ENCODE data around the gene VPS18.

Gene VPS18

DNA sequence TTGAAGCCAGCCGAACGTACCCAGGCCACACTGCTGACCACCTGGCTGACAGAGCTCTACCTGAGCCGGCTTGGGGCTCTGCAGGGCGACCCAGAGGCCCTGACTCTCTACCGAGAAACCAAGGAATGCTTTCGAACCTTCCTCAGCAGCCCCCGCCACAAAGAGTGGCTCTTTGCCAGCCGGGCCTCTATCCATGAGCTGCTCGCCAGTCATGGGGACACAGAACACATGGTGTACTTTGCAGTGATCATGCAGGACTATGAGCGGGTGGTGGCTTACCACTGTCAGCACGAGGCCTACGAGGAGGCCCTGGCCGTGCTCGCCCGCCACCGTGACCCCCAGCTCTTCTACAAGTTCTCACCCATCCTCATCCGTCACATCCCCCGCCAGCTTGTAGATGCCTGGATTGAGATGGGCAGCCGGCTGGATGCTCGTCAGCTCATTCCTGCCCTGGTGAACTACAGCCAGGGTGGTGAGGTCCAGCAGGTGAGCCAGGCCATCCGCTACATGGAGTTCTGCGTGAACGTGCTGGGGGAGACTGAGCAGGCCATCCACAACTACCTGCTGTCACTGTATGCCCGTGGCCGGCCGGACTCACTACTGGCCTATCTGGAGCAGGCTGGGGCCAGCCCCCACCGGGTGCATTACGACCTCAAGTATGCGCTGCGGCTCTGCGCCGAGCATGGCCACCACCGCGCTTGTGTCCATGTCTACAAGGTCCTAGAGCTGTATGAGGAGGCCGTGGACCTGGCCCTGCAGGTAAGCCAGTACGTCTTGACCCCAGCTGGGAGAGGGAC lies 6.2 kb downstream of the VPS18 start:
- H3K4me3 ChIP-seq (ENCODE audit: control insufficient read depth, low read depth, low read length) = no peak overlapping the region
- TF ChIP-seq, protein P1, sequence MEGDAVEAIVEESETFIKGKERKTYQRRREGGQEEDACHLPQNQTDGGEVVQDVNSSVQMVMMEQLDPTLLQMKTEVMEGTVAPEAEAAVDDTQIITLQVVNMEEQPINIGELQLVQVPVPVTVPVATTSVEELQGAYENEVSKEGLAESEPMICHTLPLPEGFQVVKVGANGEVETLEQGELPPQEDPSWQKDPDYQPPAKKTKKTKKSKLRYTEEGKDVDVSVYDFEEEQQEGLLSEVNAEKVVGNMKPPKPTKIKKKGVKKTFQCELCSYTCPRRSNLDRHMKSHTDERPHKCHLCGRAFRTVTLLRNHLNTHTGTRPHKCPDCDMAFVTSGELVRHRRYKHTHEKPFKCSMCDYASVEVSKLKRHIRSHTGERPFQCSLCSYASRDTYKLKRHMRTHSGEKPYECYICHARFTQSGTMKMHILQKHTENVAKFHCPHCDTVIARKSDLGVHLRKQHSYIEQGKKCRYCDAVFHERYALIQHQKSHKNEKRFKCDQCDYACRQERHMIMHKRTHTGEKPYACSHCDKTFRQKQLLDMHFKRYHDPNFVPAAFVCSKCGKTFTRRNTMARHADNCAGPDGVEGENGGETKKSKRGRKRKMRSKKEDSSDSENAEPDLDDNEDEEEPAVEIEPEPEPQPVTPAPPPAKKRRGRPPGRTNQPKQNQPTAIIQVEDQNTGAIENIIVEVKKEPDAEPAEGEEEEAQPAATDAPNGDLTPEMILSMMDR (conservative IDR thresholded peaks at IDR 0.05; ENCODE audit: control insufficient read depth, insufficient read depth, low read depth, low read length) = no peak
- DNase-seq (ENCODE audit: low read depth) = no peak

DNA sequence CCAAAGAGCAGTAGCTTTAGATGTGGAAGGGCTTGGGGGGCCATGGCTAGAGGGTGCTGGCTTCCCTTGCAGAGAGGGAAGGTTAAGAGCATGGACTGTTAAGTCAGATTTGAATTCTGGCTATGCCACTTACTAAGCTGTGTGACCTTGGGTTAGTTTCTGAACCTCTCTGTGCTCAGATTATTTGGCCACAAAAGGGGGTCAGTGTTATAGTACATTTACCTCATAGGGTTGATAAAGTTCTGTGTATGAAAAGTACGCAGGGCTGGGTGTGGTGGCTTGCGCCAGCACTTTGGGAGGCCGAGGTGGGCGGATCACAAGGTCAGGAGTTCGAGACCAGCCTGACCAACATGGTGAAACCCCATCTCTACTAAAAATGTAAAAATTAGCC lies 6.8 kb downstream of the VPS18 start:
- no peak for DNase-seq (ENCODE audit: low read depth)
- TF ChIP-seq, protein P1 (conservative IDR thresholded peaks at IDR 0.05; ENCODE audit: control insufficient read depth, insufficient read depth, low read depth, low read length) = no peak
- no peak overlapping the region for H3K4me3 ChIP-seq (ENCODE audit: control insufficient read depth, low read depth, low read length)

DNA sequence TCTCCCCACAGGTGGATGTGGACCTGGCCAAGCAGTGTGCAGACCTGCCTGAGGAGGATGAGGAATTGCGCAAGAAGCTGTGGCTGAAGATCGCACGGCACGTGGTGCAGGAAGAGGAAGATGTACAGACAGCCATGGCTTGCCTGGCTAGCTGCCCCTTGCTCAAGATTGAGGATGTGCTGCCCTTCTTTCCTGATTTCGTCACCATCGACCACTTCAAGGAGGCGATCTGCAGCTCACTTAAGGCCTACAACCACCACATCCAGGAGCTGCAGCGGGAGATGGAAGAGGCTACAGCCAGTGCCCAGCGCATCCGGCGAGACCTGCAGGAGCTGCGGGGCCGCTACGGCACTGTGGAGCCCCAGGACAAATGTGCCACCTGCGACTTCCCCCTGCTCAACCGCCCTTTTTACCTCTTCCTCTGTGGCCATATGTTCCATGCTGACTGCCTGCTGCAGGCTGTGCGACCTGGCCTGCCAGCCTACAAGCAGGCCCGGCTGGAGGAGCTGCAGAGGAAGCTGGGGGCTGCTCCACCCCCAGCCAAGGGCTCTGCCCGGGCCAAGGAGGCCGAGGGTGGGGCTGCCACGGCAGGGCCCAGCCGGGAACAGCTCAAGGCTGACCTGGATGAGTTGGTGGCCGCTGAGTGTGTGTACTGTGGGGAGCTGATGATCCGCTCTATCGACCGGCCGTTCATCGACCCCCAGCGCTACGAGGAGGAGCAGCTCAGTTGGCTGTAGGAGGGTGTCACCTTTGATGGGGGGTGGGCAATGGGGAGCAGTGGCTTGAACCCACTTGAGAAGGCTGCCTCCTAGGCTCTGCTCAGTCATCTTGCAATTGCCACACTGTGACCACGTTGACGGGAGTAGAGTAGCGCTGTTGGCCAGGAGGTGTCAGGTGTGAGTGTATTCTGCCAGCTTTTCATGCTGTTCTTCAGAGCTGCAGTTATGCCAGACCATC lies 8.6 kb downstream of the VPS18 start:
- no peak overlapping the region for H3K4me3 ChIP-seq (ENCODE audit: control insufficient read depth, low read depth, low read length)
- DNase-seq (ENCODE audit: low read depth) = peak; percentile 42
- TF ChIP-seq, protein P1 (conservative IDR thresholded peaks at IDR 0.05; ENCODE audit: control insufficient read depth, insufficient read depth, low read depth, low read length) = no peak

DNA sequence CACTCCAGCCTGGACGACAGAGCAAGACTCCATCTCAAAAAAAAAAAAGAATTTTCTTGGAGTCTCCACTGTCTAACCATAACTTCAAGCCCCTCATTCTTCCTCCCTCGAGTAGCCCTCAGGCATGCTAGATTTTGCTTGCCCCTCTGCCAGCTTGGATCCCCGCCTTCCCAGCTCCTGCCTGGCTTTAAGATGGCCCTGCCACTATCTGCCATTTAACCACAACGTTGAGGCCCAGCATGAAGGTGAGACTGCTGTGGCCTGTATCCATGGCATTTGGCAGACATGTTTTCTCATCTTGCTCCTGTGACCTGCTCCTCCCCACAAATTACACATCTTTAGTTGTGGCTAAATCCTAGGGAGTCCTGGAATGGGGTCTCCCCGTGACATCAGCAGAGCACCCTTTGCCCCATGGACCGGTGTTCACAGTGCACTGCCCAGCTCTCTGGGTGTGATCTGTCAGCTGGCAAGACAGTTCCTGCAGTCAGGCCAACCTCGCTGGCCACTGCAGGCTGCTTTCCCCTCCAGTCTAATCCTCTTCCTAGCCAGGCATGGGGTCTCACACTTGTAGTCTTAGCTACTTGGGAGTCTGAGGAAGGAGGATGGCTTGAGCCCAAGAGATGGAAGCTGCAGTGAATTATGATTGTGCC lies 10.4 kb downstream of the VPS18 start:
- no peak for DNase-seq (ENCODE audit: low read depth)
- no peak overlapping the region for H3K4me3 ChIP-seq (ENCODE audit: control insufficient read depth, low read depth, low read length)
- TF ChIP-seq, protein P1 (conservative IDR thresholded peaks at IDR 0.05; ENCODE audit: control insufficient read depth, insufficient read depth, low read depth, low read length) = no peak

DNA sequence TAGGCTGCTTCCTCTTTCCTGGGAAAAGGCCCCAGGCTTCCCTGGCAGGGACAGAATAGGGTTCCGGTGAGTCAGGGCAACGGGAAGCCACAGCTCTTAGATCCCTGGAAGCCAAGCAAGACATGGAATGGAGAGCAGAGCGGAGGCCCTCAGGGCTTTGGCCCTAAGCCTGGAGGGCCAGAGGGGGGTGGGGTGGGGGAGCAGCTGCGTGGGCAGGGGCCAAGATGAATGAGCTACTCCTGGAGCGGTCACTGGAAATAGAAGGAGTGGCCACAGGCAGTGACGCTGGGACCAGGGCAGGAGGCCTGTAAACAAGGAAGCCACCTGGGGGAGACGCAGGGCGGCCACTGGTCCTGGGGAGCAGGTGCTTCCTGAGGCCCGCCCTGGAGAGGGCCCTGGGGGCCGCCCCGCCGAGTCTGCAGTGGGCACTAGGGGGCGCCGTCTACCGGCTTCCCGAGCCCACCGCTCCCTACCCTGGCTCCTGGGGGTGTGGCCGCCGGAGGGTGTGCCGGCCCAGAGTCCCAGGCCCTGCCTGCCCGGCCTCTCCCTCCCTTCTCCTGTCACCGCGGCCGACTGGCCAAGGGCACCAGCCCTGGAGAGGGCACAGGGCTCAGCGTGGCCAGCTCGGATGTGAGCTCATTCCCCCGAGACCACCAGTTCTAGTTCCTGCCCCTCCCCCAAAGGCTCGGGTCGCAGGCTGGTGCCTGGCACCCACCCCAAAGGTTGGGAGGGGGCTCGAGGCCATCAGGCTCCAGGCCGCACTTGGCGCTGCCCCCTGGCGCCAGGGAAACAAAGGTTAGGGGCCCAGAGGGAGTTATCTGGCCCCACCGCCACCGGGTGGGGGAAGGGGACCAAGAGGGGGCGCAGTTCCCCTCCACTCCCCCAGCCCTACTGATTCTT lies 12.1 kb downstream of the VPS18 start:
- TF ChIP-seq, protein P1 (conservative IDR thresholded peaks at IDR 0.05; ENCODE audit: control insufficient read depth, insufficient read depth, low read depth, low read length) = peak; percentile 50
- H3K4me3 ChIP-seq (ENCODE audit: control insufficient read depth, low read depth, low read length) = peak overlapping the region; percentile 54
- peak; percentile 97 for DNase-seq (ENCODE audit: low read depth)
